ENCODE data around the gene SPAG9. TPM values are rescaled to one million over a fixed set of nuclear protein-coding genes. Genes with fewer than 3 reads are reported as not detected.
"Not testable (repeated sequence)": the region's sequence is repeated elsewhere in the genome, so short reads cannot be mapped to it uniquely, and the experiment has no call there.

Gene SPAG9
- total RNA-seq, 1 donor from 2014 or later, result 48.2 TPM

DNA sequence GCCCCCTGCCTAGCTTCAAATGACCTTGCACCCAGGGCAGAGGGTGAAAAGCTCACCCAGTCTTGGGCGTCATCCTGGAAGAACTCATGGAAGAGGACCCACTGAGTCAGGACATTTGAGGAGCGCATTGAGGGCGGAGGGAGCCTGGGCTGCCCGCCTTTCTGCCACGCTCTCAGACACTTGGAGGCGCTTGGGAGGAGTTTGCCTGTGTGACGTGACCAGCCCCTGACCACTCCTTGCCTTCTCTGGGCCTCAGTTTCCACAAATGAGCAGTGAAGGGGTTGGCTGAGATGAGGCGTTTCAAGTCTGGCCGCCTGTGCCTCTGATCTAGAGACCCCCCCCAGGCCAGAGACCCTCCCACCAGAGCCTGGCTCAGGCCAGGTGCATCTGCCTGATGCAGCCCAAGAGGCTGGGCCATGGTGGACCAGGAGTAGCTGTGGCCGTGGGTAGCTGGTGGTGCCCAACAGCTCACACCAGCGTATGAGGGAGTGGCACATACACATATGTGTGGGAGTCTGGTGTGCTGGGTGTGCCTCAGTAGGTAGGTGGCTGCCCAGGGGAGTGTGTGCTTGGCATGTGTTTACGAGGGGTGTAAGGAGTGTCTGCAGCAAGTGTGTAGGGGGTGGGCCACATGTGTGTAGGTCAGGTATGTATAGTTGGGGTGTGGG is 174.3 kb downstream of the SPAG9 start:
- DNase-seq (ENCODE audit: low read depth), result no peak
- TF ChIP-seq, protein P1, sequence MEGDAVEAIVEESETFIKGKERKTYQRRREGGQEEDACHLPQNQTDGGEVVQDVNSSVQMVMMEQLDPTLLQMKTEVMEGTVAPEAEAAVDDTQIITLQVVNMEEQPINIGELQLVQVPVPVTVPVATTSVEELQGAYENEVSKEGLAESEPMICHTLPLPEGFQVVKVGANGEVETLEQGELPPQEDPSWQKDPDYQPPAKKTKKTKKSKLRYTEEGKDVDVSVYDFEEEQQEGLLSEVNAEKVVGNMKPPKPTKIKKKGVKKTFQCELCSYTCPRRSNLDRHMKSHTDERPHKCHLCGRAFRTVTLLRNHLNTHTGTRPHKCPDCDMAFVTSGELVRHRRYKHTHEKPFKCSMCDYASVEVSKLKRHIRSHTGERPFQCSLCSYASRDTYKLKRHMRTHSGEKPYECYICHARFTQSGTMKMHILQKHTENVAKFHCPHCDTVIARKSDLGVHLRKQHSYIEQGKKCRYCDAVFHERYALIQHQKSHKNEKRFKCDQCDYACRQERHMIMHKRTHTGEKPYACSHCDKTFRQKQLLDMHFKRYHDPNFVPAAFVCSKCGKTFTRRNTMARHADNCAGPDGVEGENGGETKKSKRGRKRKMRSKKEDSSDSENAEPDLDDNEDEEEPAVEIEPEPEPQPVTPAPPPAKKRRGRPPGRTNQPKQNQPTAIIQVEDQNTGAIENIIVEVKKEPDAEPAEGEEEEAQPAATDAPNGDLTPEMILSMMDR (conservative IDR thresholded peaks at IDR 0.05; ENCODE audit: low read depth, low read length), result no peak
- no peak overlapping the region for H3K4me3 ChIP-seq (ENCODE audit: low read depth, low read length)

GRCh38 chr17:50945779-50946222 is 174.9 kb downstream of the SPAG9 start:
- TF ChIP-seq, protein P1 (conservative IDR thresholded peaks at IDR 0.05; ENCODE audit: low read depth, low read length), result no peak
- H3K4me3 ChIP-seq (ENCODE audit: low read depth, low read length), result no peak overlapping the region

DNA sequence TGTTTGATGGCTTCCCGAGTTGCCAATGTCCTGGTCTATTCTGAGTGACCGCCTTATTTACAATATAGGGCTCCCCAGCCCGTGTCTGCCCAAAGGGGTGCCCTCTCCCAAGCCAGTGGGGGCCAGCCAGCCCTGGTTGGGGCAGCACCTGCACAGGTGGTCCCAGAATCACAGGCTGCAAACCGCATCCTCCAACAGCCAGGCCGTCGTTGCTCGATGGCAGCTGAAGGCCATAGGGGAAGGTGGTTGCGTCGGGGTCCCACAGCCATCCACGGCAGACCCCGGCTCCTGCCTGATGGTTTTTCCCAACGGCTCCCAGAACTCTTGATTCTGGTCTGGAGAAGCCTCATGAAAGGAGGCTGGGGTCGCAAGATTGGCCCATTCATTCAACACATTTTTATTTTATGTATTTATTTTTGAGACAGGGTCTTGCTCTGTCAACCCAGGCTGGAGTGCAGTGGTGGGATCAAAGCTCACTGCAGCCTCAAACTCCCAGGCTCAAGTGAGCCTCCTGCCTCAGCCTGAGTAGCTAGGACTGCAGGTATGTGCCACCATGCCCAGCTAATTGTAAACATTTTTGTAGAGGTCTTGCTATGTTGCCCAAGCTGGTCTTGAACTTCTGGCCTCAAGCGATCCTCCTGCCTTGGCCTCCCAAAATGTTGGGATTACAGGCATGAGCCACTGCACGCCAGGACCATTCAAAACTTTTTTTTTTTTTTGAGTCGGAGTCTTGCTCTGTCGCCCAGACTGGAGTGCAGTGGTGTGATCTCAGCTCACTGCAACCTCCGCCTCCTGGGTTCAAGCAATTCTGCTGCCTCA is 175.6 kb downstream of the SPAG9 start:
- DNase-seq (ENCODE audit: low read depth), result no peak
- TF ChIP-seq, protein P1 (conservative IDR thresholded peaks at IDR 0.05; ENCODE audit: low read depth, low read length), result no peak
- H3K4me3 ChIP-seq (ENCODE audit: low read depth, low read length), result peak overlapping the region; percentile 46

More at GRCh38 chr17:50945779-50946222, 174.9 kb downstream of the SPAG9 start:
- no peak for DNase-seq (ENCODE audit: low read depth)

DNA sequence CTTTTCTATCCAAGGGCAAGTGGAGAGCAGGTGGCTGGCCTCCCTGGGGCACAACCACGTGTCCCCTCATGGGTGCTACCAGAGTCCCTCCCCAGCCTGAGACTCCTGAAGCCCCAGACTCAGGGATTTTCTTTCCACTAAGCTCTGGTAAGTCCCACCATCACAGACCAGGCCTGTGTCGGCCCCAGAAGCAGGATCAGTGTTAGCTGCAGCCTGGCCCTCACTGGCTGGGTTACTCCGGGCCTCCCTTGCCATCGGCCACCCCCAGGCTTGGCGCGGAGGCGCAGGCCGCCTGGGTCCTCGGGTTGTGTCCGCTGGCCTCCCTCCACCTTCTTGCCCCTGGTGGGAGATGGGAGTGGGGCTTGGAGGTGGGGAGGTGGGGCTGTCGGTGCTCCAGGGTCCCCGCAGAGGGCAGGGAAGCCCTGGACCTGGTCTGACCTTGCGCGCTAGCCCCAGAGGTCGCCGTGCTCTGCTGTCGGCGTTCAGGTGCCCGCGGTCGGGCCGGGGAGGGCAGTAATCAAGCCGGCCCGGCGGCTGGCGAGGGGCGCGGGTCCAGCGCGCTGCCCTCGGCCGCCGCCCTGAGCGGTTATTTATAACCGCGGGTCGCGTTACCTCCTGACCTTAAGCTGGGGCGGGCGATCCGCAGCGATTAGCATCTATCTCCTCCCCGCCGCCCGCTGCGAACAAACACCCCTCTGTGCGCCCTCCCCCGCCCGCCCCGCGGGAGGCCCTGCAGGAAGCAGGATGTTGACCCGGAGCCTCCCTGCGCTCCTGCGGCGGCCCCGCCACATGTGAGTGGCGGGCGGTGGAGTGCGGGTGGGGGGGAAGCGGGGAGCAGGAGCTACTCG is 176.4 kb downstream of the SPAG9 start:
- peak overlapping the region; percentile 46 for H3K4me3 ChIP-seq (ENCODE audit: low read depth, low read length)
- no peak for DNase-seq (ENCODE audit: low read depth)
- TF ChIP-seq, protein P1 (conservative IDR thresholded peaks at IDR 0.05; ENCODE audit: low read depth, low read length), result no peak

GRCh38 chr17:50943575-50943933 is 177.1 kb downstream of the SPAG9 start:
- no peak for DNase-seq (ENCODE audit: low read depth)
- TF ChIP-seq, protein P1 (conservative IDR thresholded peaks at IDR 0.05; ENCODE audit: low read depth, low read length), result no peak
- no peak overlapping the region for H3K4me3 ChIP-seq (ENCODE audit: low read depth, low read length)

GRCh38 chr17:50941676-50942048 is 179.0 kb downstream of the SPAG9 start:
- H3K4me3 ChIP-seq (ENCODE audit: low read depth, low read length); DNase-seq (ENCODE audit: low read depth): not testable (repeated sequence)
